Tibial nerve (tissue), 4 donors: Measurements from ENCODE around the gene MBNL2. TPM values are rescaled to one million over a fixed set of nuclear protein-coding genes. Genes with fewer than 3 reads are reported as not detected.
A peak's percentile ranks its signal among the peaks of the same experiment; 100 is the strongest.
"Not testable (repeated sequence)": the region's sequence is repeated elsewhere in the genome, so short reads cannot be mapped to it uniquely, and the experiment has no call there.

ENCODE experiments used
- DNase-seq, 2 donors: peaks; one replicate each; pipeline ENCODE4 v3.0.0-alpha.2; 2019; ENCODE audit warnings: low spot score in 2 of 2
- H3K27ac ChIP-seq, 4 donors: fragments of 200-600 bp; sonication (generic) in 3 of 4; one replicate each; pipeline ENCODE4 v1.5.1; 2017 to 2019; ENCODE audit warnings: mild to moderate bottlenecking in 1 of 4
- H3K27me3 ChIP-seq, 2 donors: fragments of 200-600 bp; sonication (generic) in 1 of 2; one replicate each; pipeline versions ENCODE4 v1.5.1 to v1.6.0; 2017 to 2019
- H3K36me3 ChIP-seq, 3 donors: fragments of 200-600 bp; sonication (generic); one replicate each; pipeline ENCODE4 v1.5.1; 2018 to 2019
- H3K4me1 ChIP-seq, 4 donors: fragments of 200-600 bp; sonication (generic) in 3 of 4; one replicate each; pipeline ENCODE4 v1.5.1; 2017 to 2019
- H3K4me3 ChIP-seq, 4 donors: fragments of 200-600 bp; sonication (generic) in 3 of 4; one replicate each; pipeline ENCODE4 v1.5.1; 2017 to 2019; ENCODE audit warnings: mild to moderate bottlenecking in 1 of 4, moderate library complexity in 1 of 4
- H3K9me3 ChIP-seq, 4 donors: fragments of 200-600 bp; sonication (generic) in 3 of 4; one replicate each; pipeline ENCODE4 v1.5.1; 2017 to 2019
- EP300 ChIP-seq, 2 donors: sonication (generic); formaldehyde crosslinking; IDR thresholded peaks; one replicate each; pipeline ENCODE4 v1.6.1; 2017; ENCODE audit warnings: antibody characterized with exemption in 2 of 2, mild to moderate bottlenecking in 1 of 2
- POLR2A ChIP-seq, 2 donors: fragments of 450-650 bp; IDR thresholded peaks; one replicate each; pipeline ENCODE4 v1.6.1; 2017; ENCODE audit warnings: antibody characterized with exemption in 2 of 2, mild to moderate bottlenecking in 2 of 2, moderate library complexity in 2 of 2
- WGBS, 2 donors: methylation state at CpG; one replicate each; pipeline ENCODE4 v1.1.5; 2018; 5-methylcytosine and 5-hydroxymethylcytosine counted together
- total RNA-seq, 4 donors: library from RNA; depleted of rRNA; stranded (reverse); fragments of >200 nt; gene quantifications; one replicate each; pipeline ENCODE4 v1.1.0, GENCODE V29; 2016
- TF ChIP-seq, protein P1 (sequence below), 5 experiments: fragments of 200-600 bp in 3 of 5; fragments of 450-650 bp in 2 of 5; sonication (generic) in 3 of 5; IDR thresholded peaks; one replicate each; pipeline ENCODE4 v1.5.1; 2016 to 2019; ENCODE audit warnings: antibody characterized with exemption in 5 of 5, mild to moderate bottlenecking in 3 of 5, moderate library complexity in 2 of 5

Gene MBNL2
- total RNA-seq, 4 donors from 2014 or later, result 87.9 to 126 (median 95.5) TPM

DNA sequence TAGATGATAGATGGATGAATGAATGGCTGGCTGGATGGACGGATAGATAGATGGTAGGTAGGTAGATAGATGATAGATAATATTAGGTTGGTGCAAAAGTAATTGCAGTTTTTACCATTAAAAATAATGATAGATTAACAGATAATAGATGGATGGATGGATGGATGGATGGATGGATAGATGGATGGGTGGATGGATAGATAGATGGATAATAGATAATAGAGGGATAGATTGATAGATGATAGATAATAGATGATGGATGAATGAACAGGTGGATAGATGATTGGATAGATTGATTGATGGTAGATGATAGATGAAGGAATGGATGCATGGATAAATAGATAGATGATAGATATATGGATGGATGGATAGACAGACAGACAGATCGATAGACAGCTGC is 124.0 kb downstream of the MBNL2 start:
- TF ChIP-seq EP300 (IDR thresholded peaks at IDR 0.05) (no peak), POLR2A (IDR thresholded peaks at IDR 0.05) (no peak)
- TF ChIP-seq, protein P1, sequence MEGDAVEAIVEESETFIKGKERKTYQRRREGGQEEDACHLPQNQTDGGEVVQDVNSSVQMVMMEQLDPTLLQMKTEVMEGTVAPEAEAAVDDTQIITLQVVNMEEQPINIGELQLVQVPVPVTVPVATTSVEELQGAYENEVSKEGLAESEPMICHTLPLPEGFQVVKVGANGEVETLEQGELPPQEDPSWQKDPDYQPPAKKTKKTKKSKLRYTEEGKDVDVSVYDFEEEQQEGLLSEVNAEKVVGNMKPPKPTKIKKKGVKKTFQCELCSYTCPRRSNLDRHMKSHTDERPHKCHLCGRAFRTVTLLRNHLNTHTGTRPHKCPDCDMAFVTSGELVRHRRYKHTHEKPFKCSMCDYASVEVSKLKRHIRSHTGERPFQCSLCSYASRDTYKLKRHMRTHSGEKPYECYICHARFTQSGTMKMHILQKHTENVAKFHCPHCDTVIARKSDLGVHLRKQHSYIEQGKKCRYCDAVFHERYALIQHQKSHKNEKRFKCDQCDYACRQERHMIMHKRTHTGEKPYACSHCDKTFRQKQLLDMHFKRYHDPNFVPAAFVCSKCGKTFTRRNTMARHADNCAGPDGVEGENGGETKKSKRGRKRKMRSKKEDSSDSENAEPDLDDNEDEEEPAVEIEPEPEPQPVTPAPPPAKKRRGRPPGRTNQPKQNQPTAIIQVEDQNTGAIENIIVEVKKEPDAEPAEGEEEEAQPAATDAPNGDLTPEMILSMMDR (IDR thresholded peaks at IDR 0.05), result no peak
- Histone ChIP-seq H3K4me1 (peaks cover 6 to 27% (median 10%) of the 10 kb centered on the region in 4 donors), H3K9me3 (peaks cover 0 to 5% (median 0%) of the 10 kb centered on the region in 4 donors), H3K27me3 (no peaks in the 10 kb centered on the region), H3K4me3 (no peak overlapping the region), H3K36me3 (peaks cover 0 to 59% (median 10%) of the 10 kb centered on the region in 3 donors), H3K27ac (peak overlapping the region in 1 of 4 donors; percentile 76)
- no peak for DNase-seq
- 78 to 87% methylated on average over 2 of the region's 2 CpGs for WGBS, 2 donors

DNA sequence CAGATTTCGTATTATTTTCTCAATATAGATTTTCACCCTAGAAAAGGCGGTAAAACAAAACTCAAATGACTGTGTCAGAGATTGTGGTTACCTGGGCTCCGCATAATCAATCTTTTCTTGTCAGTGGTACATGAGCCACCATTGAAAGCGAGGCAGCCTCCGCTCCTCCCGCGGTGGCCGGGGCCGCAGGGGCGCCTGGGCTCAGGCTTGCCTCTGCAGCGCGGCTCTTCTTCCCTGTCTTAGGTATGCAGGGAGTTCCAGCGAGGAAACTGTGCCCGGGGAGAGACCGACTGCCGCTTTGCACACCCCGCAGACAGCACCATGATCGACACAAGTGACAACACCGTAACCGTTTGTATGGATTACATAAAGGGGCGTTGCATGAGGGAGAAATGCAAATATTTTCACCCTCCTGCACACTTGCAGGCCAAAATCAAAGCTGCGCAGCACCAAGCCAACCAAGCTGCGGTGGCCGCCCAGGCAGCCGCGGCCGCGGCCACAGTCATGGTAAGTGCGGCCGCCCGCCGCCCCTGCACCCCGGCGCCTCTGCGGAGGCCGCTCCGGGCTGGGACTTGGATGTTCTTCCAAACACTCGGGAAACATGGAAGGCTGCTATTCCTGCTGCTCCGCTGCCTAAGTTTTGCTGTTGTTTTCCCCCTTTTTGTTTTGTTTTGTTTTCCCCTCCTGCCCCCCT is 124.6 kb downstream of the MBNL2 start:
- WGBS, 2 donors, result 87 to 90% methylated on average over 35 to 38 of the region's 39 CpGs
- no peak for TF ChIP-seq EP300 (IDR thresholded peaks at IDR 0.05)
- TF ChIP-seq POLR2A (IDR thresholded peaks at IDR 0.05), result no peak
- TF ChIP-seq, protein P1 (IDR thresholded peaks at IDR 0.05), result no peak
- H3K36me3 ChIP-seq, result peaks cover 0 to 65% (median 13%) of the 10 kb centered on the region in 3 donors

DNA sequence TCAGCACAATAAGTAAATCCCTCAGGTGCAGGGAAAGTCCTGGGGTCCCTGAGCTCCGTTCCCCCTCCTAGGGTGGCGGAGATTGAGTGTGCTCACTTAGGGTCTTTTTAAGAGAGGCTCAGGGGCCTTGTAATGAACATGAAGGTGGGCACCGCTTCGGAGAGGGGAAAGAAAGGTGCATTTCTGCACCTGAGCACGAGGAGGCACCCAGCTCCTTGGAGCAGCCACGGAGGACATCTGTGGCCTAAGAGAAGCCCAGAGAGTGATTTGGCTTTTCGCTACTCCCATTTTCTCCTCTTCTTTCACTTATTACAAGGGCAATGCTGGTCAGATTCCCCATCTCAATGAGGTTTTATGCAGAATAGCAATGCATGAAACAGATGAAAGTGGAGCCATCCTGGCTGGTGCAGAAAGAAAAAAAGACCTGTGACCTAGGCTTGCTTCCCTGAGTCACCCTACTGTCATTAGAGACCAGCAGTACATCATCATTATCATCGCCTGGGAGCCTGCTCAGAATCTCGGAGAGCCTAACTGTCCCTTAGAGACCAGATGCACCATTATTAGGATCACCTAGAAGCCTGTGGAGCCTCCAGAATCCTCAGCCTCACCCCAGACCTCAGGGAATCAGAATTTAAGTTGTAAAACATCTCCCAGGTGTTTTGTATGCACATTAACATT is 125.3 kb downstream of the MBNL2 start:
- Histone ChIP-seq H3K27me3 (no peaks in the 10 kb centered on the region), H3K27ac (no peak overlapping the region), H3K36me3 (peaks cover 0 to 71% (median 13%) of the 10 kb centered on the region in 3 donors), H3K4me1 (peaks cover 6 to 16% (median 7%) of the 10 kb centered on the region in 4 donors), H3K4me3 (no peak overlapping the region), H3K9me3 (peaks cover 0 to 7% (median 0%) of the 10 kb centered on the region in 4 donors)
- no peak for TF ChIP-seq EP300 (IDR thresholded peaks at IDR 0.05)
- no peak for TF ChIP-seq POLR2A (IDR thresholded peaks at IDR 0.05)
- TF ChIP-seq, protein P1 (IDR thresholded peaks at IDR 0.05), result no peak
- 86 to 92% methylated on average over 9 of the region's 9 CpGs for WGBS, 2 donors
- DNase-seq, result no peak

More for the DNA sequence above, 124.6 kb downstream of the MBNL2 start:
- no peak overlapping the region for H3K4me3 ChIP-seq
- H3K9me3 ChIP-seq, result peaks cover 0 to 7% (median 0%) of the 10 kb centered on the region in 4 donors
- H3K4me1 ChIP-seq, result peaks cover 6 to 21% (median 7%) of the 10 kb centered on the region in 4 donors
- no peak for DNase-seq
- no peak overlapping the region for H3K27ac ChIP-seq
- no peaks in the 10 kb centered on the region for H3K27me3 ChIP-seq

DNA sequence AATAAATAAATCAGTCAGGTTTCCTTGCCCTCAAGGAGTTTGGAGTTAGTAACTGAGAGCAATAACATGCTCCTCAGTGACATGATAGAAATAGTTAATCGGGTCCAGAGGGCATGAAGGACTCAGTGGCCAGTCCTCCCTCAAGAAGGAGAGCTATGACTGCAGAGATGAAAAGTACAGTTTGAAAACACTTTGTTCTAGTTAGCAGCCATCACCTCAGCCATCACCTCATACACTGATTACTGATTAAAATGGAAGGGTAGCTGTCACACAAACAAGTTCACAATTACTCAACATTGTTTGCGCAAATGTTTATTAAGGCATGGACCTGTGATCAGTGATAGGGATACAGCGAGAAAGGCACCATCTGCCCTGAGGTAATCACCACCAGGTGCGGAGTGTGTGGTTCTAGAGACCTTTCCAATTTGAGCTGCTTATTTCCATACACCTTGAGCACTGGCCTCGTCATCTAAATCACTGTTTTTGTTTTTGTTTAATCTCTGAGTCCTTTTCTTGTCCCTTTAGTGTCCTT is 126.5 kb downstream of the MBNL2 start:
- peaks cover 0 to 72% (median 13%) of the 10 kb centered on the region in 3 donors for H3K36me3 ChIP-seq
- H3K4me1 ChIP-seq, result peaks cover 6 to 25% (median 7%) of the 10 kb centered on the region in 4 donors
- TF ChIP-seq EP300 (IDR thresholded peaks at IDR 0.05) (no peak), POLR2A (IDR thresholded peaks at IDR 0.05) (no peak)
- TF ChIP-seq, protein P1 (IDR thresholded peaks at IDR 0.05), result no peak
- no peak overlapping the region for H3K4me3 ChIP-seq
- no peak overlapping the region for H3K27ac ChIP-seq
- peaks cover 0 to 7% (median 0%) of the 10 kb centered on the region in 4 donors for H3K9me3 ChIP-seq
- DNase-seq, result no peak
- WGBS, 2 donors, result 90 to 96% methylated on average over 5 of the region's 5 CpGs
- no peaks in the 10 kb centered on the region for H3K27me3 ChIP-seq

DNA sequence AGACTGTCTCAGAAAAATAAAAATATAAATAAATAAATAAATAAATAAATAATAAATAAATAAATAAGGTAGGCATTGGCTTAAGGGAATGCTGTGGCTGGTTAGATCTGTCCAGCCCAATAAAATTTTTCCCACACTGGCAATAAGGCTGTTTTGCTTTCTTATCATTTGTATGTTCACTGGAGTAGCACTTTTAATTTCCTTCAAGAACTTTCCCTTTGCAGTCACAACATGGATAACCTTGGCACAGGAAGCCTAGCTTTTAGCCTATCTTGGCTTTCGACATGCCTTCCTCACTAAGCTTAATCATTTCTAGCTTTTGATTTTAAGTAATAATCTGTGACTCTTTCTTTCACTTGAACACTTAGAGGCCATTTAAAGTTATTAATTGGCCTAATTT is 129.9 kb downstream of the MBNL2 start:
- Histone ChIP-seq H3K27ac (peak overlapping the region in 1 of 4 donors; percentile 20), H3K36me3 (peaks cover 0 to 59% (median 6%) of the 10 kb centered on the region in 3 donors), H3K4me1 (peaks cover 0 to 39% (median 0%) of the 10 kb centered on the region in 4 donors)
- DNase-seq, H3K27me3 ChIP-seq, H3K4me3 ChIP-seq, H3K9me3 ChIP-seq: not testable (repeated sequence)
- 73 to 76% methylated on average over 1 of the region's 1 CpG for WGBS, 2 donors
